Suprapubic skin (tissue), 4 donors: Measurements from ENCODE around the gene SAMM50. TPM values are rescaled to one million over a fixed set of nuclear protein-coding genes. Genes with fewer than 3 reads are reported as not detected.

Source experiments
- DNase-seq, 2 donors: peaks; one replicate each; pipeline ENCODE4 v3.0.0-alpha.2; 2019; ENCODE audit warnings: low spot score in 2 of 2
- H3K27ac ChIP-seq: fragments of 200-600 bp; sonication (generic); one replicate; pipeline ENCODE4 v1.5.1; 2019
- H3K27me3 ChIP-seq: fragments of 200-600 bp; sonication (generic); one replicate; pipeline ENCODE4 v1.5.1; 2019
- H3K36me3 ChIP-seq: fragments of 200-600 bp; sonication (generic); one replicate; pipeline ENCODE4 v1.5.1; 2019
- H3K4me1 ChIP-seq: fragments of 200-600 bp; sonication (generic); one replicate; pipeline ENCODE4 v1.5.1; 2019
- H3K4me3 ChIP-seq: fragments of 200-600 bp; sonication (generic); one replicate; pipeline ENCODE4 v1.5.1; 2019; ENCODE audit warnings: mild to moderate bottlenecking
- H3K9me3 ChIP-seq: fragments of 200-600 bp; sonication (generic); one replicate; pipeline ENCODE4 v1.5.1; 2019
- EP300 ChIP-seq: sonication (generic); formaldehyde crosslinking; IDR thresholded peaks from one replicate; pipeline ENCODE4 v1.6.1; 2017; ENCODE audit warnings: antibody characterized with exemption
- POLR2A ChIP-seq, 2 donors: fragments of 450-650 bp; IDR thresholded peaks; one replicate each; pipeline ENCODE4 v1.6.1; 2017; ENCODE audit warnings: antibody characterized with exemption in 2 of 2, mild to moderate bottlenecking in 2 of 2, moderate library complexity in 2 of 2
- POLR2AphosphoS5 ChIP-seq, 3 donors: sonication (generic); formaldehyde crosslinking; IDR thresholded peaks; one replicate each; pipeline ENCODE4 v1.6.1; 2017; ENCODE audit warnings: antibody characterized with exemption in 3 of 3
- WGBS: methylation state at CpG from one replicate; pipeline ENCODE4 v1.1.5; 2018; 5-methylcytosine and 5-hydroxymethylcytosine counted together
- total RNA-seq, 4 donors: library from RNA; depleted of rRNA; stranded (reverse); fragments of >200 nt; gene quantifications; one replicate each; pipeline ENCODE4 v1.1.0, GENCODE V29; 2016
- TF ChIP-seq, protein P1 (sequence below), 2 donors: fragments of 200-600 bp in 1 of 2; fragments of 450-650 bp in 1 of 2; sonication (generic) in 1 of 2; IDR thresholded peaks; one replicate each; pipeline ENCODE4 v1.5.1; 2016 to 2019; ENCODE audit warnings: antibody characterized with exemption in 2 of 2, mild to moderate bottlenecking in 1 of 2, moderate library complexity in 1 of 2

Gene SAMM50
- total RNA-seq, 4 donors from 2014 or later, result 32.1 to 41.1 (median 33.8) TPM

DNA sequence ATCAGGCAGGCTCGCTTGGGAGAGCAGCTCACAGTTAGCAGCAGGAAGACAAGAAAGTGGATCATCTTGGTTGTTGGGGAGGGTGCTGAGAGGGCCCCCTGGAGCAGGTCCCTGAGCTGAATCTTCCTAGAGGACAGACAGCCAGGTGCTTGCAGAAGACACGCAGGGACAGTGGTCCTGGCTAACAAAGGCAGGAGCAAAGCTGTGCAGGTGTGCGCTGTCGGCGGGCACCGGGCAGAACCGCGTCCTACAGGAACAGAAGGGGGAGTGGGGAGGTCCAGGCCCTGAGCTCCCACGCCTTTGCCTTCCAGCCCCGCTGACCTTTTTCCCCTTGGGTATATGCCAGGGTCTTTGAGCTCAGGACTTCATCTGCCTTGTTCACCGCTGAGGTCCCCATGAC is 38.8 kb downstream of the SAMM50 start:
- no peak for TF ChIP-seq EP300
- TF ChIP-seq POLR2AphosphoS5 (IDR thresholded peaks at IDR 0.05), result no peak
- TF ChIP-seq, protein P1, sequence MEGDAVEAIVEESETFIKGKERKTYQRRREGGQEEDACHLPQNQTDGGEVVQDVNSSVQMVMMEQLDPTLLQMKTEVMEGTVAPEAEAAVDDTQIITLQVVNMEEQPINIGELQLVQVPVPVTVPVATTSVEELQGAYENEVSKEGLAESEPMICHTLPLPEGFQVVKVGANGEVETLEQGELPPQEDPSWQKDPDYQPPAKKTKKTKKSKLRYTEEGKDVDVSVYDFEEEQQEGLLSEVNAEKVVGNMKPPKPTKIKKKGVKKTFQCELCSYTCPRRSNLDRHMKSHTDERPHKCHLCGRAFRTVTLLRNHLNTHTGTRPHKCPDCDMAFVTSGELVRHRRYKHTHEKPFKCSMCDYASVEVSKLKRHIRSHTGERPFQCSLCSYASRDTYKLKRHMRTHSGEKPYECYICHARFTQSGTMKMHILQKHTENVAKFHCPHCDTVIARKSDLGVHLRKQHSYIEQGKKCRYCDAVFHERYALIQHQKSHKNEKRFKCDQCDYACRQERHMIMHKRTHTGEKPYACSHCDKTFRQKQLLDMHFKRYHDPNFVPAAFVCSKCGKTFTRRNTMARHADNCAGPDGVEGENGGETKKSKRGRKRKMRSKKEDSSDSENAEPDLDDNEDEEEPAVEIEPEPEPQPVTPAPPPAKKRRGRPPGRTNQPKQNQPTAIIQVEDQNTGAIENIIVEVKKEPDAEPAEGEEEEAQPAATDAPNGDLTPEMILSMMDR (IDR thresholded peaks at IDR 0.05), result no peak
- no peak for TF ChIP-seq POLR2A (IDR thresholded peaks at IDR 0.05)
- Histone ChIP-seq H3K27ac (no peak overlapping the region), H3K4me3 (no peak overlapping the region), H3K36me3 (peaks cover 75% of the 10 kb centered on the region), H3K27me3 (no peaks in the 10 kb centered on the region), H3K9me3 (no peaks in the 10 kb centered on the region), H3K4me1 (peaks cover 4% of the 10 kb centered on the region)
- DNase-seq, result no peak
- WGBS, result 94% methylated on average over 9 of the region's 11 CpGs

DNA sequence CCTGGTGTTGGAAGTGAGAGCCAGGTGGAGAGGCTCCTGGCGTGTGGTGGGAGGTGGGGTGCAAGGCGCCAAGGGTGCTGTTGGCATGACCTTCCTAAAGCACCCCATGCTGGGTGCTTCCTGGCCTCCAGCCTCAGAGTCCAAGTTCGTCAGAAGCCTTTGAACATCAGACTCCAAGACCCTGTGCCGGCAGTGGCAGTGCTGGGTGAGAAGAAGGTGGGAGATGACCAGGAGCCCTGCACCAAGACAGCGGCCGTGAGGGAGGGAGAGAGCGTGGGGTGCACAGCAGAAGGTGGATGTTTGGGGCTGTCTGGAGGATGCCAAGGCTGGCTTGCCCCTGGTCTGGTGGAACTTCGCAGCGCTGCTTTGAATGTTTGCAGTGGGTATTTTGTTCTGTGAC is 39.2 kb downstream of the SAMM50 start:
- Histone ChIP-seq H3K4me3 (no peak overlapping the region), H3K36me3 (peaks cover 71% of the 10 kb centered on the region), H3K27ac (no peak overlapping the region), H3K27me3 (no peaks in the 10 kb centered on the region), H3K4me1 (peaks cover 4% of the 10 kb centered on the region), H3K9me3 (no peaks in the 10 kb centered on the region)
- no peak for DNase-seq
- TF ChIP-seq POLR2AphosphoS5 (IDR thresholded peaks at IDR 0.05), result no peak
- TF ChIP-seq, protein P1 (IDR thresholded peaks at IDR 0.05), result no peak
- no peak for TF ChIP-seq EP300
- TF ChIP-seq POLR2A (IDR thresholded peaks at IDR 0.05), result no peak
- WGBS, result 80% methylated on average over 9 of the region's 9 CpGs

DNA sequence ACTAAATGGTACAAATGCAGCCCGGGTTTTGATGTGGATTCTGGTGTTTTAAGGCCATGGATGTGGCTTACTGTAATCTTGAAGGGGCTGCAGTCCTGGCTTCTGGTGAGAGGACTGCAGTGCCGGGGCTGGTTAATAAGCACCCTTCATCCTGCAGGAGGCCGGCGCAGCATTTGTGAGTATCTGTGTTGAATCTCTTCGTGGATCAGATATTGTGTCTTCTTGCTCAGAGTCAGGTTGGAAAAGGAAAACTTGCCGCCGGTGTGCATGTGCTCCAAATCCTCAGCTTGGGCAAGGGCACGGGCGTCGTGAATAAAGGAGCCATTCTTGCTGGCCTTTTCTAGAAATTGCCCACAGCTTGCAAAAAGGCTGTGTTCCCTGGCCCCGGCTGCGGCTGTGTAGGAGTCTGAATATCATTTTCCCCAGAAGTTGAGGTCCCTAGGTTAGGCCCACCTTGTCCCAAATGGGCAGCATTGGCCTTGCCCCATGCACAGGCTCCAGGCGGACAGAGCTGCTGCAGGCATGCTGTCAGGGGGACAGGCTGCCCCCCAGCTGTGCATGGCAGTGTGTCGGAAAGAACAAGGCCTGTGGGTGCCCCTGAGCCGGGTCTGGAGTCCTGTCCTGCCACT is 39.9 kb downstream of the SAMM50 start:
- no peak overlapping the region for H3K4me3 ChIP-seq
- H3K4me1 ChIP-seq, result peaks cover 4% of the 10 kb centered on the region
- no peak overlapping the region for H3K27ac ChIP-seq
- DNase-seq, result no peak
- H3K36me3 ChIP-seq, result peaks cover 63% of the 10 kb centered on the region
- TF ChIP-seq, protein P1 (IDR thresholded peaks at IDR 0.05), result no peak
- no peak for TF ChIP-seq POLR2AphosphoS5 (IDR thresholded peaks at IDR 0.05)
- no peak for TF ChIP-seq POLR2A (IDR thresholded peaks at IDR 0.05)
- no peak for TF ChIP-seq EP300
- H3K27me3 ChIP-seq, result no peaks in the 10 kb centered on the region
- WGBS, result 99% methylated on average over 5 of the region's 15 CpGs
- H3K9me3 ChIP-seq, result no peaks in the 10 kb centered on the region

DNA sequence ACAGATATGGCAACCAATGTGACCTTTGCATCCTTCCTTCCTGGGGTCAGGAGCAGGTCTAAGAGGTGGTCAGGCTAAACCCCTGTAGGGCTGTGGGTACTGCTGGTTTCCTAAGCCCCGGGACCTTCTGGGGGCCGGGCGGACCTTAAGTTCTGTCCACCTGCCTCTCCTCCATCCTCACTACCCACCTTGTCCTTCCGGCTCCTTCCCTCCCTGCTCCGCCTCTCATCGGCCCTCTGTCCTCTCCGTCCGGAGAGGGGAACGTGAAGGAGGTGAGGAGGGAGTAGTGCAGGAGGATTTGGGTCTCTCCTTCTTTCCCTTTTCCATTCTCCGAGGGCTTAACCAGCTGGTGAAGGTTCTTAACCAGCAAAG is 40.5 kb downstream of the SAMM50 start:
- Histone ChIP-seq H3K27ac (no peak overlapping the region), H3K4me3 (peak overlapping the region; percentile 2), H3K27me3 (no peaks in the 10 kb centered on the region), H3K4me1 (peaks cover 4% of the 10 kb centered on the region), H3K9me3 (no peaks in the 10 kb centered on the region), H3K36me3 (peaks cover 57% of the 10 kb centered on the region)
- TF ChIP-seq POLR2AphosphoS5 (IDR thresholded peaks at IDR 0.05), result no peak
- TF ChIP-seq POLR2A (IDR thresholded peaks at IDR 0.05), result no peak
- TF ChIP-seq, protein P1 (IDR thresholded peaks at IDR 0.05), result no peak
- no peak for TF ChIP-seq EP300
- 74% methylated on average over 10 of the region's 10 CpGs for WGBS
- DNase-seq, result no peak

DNA sequence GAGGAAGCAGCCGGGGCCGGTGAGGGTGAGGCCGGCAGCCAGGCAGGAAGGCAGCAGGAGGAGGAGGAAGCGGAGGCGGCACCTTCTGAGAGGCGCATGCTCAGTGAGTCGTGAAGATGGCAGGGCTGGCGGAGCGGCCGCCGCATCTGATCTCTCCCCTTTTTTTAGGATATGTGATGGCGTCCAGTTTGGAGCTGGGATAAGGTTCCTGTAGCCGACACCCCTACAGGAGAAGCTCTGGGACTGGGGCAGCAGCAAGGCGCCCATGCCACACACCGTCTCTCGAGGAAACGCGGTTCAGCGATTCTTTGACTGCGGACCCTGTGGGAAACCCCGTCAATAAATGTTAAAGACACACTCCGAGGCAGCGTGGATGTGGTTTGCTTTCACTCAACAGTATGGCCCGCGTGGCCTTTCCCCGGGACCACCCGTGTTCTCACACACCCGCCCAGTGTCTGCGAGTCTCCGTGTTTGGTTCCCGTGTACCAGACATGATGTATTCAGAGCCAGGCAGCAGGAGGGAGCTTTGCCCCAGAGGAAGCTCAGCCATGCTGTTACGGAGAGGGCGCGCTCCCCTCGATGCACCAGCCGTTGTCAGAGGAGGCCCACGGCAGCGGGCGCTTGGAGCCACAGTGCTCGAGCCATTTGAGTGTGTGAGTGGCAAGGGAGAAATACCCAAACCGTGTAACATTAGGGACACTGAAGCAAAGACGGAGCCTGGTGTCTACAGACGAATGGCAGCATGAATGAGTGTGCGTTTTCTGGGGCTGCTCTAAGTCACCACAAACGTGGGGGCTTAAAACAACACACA is 41.1 kb downstream of the SAMM50 start:
- TF ChIP-seq POLR2A (IDR thresholded peaks at IDR 0.05) (no peak), EP300 (no peak), POLR2AphosphoS5 (IDR thresholded peaks at IDR 0.05) (no peak)
- TF ChIP-seq, protein P1 (IDR thresholded peaks at IDR 0.05), result no peak
- H3K27ac ChIP-seq, result no peak overlapping the region
- H3K4me1 ChIP-seq, result peaks cover 4% of the 10 kb centered on the region
- H3K27me3 ChIP-seq, result no peaks in the 10 kb centered on the region
- H3K4me3 ChIP-seq, result peak overlapping the region; percentile 2
- H3K36me3 ChIP-seq, result peaks cover 53% of the 10 kb centered on the region
- peak in 1 of 2 donors; percentile 81 for DNase-seq
- WGBS, result 83% methylated on average over 41 of the region's 45 CpGs
- H3K9me3 ChIP-seq, result no peaks in the 10 kb centered on the region
